Uterus (tissue), 2 donors: ENCODE results near the gene PNKD.

Source experiments
- POLR2A ChIP-seq, 2 donors: fragments of 450-650 bp; IDR thresholded peaks; one replicate each; pipeline ENCODE4 v1.6.1; 2016; ENCODE audit warnings: antibody characterized with exemption in 2 of 2, mild to moderate bottlenecking in 1 of 2, moderate library complexity in 1 of 2
- TF ChIP-seq, protein P1 (sequence below), 4 experiments: fragments of 200-600 bp in 2 of 4; fragments of 450-650 bp in 2 of 4; sonication (generic) in 2 of 4; IDR thresholded peaks; one replicate each; pipeline ENCODE4 v1.5.1; 2016 to 2019; ENCODE audit warnings: antibody characterized with exemption in 4 of 4, mild to moderate bottlenecking in 2 of 4, moderate library complexity in 1 of 4

DNA sequence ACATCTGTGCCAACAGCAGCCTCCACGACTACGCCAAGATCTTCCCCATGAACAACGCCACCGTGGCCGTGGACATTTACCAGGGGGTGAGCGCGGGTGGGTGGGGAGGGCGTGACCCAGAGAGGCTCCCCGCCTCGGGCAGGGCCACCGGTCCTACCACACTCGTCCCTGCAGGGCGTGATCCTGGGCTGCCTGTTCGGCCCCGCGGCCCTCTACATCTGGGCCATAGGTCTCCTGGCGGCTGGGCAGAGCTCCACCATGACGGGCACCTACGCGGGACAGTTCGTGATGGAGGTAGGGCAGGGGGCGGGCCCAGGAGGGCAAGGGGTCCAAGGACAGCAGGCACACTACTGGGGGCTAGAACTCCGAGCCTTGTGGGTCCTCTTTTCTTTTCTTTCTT is 120.9 kb downstream of the PNKD start:
- TF ChIP-seq, protein P1, sequence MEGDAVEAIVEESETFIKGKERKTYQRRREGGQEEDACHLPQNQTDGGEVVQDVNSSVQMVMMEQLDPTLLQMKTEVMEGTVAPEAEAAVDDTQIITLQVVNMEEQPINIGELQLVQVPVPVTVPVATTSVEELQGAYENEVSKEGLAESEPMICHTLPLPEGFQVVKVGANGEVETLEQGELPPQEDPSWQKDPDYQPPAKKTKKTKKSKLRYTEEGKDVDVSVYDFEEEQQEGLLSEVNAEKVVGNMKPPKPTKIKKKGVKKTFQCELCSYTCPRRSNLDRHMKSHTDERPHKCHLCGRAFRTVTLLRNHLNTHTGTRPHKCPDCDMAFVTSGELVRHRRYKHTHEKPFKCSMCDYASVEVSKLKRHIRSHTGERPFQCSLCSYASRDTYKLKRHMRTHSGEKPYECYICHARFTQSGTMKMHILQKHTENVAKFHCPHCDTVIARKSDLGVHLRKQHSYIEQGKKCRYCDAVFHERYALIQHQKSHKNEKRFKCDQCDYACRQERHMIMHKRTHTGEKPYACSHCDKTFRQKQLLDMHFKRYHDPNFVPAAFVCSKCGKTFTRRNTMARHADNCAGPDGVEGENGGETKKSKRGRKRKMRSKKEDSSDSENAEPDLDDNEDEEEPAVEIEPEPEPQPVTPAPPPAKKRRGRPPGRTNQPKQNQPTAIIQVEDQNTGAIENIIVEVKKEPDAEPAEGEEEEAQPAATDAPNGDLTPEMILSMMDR (IDR thresholded peaks at IDR 0.05), result no peak
- TF ChIP-seq POLR2A (IDR thresholded peaks at IDR 0.05), result no peak
